CD4-positive, alpha-beta T cell treated with Interleukin-1 beta for 1 hour (primary cell): ENCODE results near the gene KRT13.

ENCODE experiments used
- DNase-seq, 2 donors: peaks; one replicate each; pipeline ENCODE4 v3.0.0-alpha.2; 2020 to 2022

The KRT13 gene

GRCh38 chr17:41464173-41464572 lies 41.2 kb downstream of the KRT13 start:
- no peak for DNase-seq

- DNase-seq: no peak
Measured at GRCh38 chr17:41463746-41464145, 41.7 kb downstream of the KRT13 start.

GRCh38 chr17:41462705-41463104 lies 42.7 kb downstream of the KRT13 start:
- no peak for DNase-seq

GRCh38 chr17:41457676-41458075 lies 47.7 kb downstream of the KRT13 start:
- DNase-seq: no peak

- no peak for DNase-seq
Measured at GRCh38 chr17:41456204-41456603, 49.2 kb downstream of the KRT13 start.

- DNase-seq: no peak
Measured at GRCh38 chr17:41455236-41455635, 50.2 kb downstream of the KRT13 start.

GRCh38 chr17:41453066-41453465 lies 52.3 kb downstream of the KRT13 start:
- no peak for DNase-seq

- no peak for DNase-seq
Measured at GRCh38 chr17:41452281-41452680, 53.1 kb downstream of the KRT13 start.

GRCh38 chr17:41451154-41451728 lies 54.2 kb downstream of the KRT13 start:
- DNase-seq: no peak
